GM12874 (cell line): ENCODE results near the gene MEIS1.

Experiments used
- CTCF ChIP-seq: IDR thresholded peaks from 2 replicates; pipeline ENCODE4 v1.5.1; 2011; ENCODE audit warnings: low read depth, mild to moderate bottlenecking, control low read depth, low read length, moderate library complexity; ENCODE audit not compliant: insufficient read depth

MEIS1 gene

GRCh38 chr2:66515743-66516142 lies 80.8 kb downstream of the MEIS1 start:
- no peak for TF ChIP-seq CTCF

GRCh38 chr2:66516499-66516898 lies 81.6 kb downstream of the MEIS1 start:
- no peak for TF ChIP-seq CTCF

- no peak for TF ChIP-seq CTCF
These were observed 82.8 kb downstream of the MEIS1 start for GRCh38 chr2:66517772-66518171.

- no peak for TF ChIP-seq CTCF
These were observed 84.4 kb downstream of the MEIS1 start for GRCh38 chr2:66519264-66519843.

GRCh38 chr2:66521291-66521922 lies 86.5 kb downstream of the MEIS1 start:
- no peak for TF ChIP-seq CTCF

- no peak for TF ChIP-seq CTCF
These were observed 87.9 kb downstream of the MEIS1 start for GRCh38 chr2:66522611-66523376.

GRCh38 chr2:66523377-66523969 lies 88.5 kb downstream of the MEIS1 start:
- no peak for TF ChIP-seq CTCF
